Astrocyte (in vitro differentiated cells and primary cell): Measurements from ENCODE around the gene GPR42. TPM values are rescaled to one million over a fixed set of nuclear protein-coding genes. Genes with fewer than 3 reads are reported as not detected.
"Not testable (repeated sequence)": the region's sequence is repeated elsewhere in the genome, so short reads cannot be mapped to it uniquely, and the experiment has no call there.

Experiments used
- DNase-seq: peaks from one replicate; pipeline ENCODE4 v3.0.0-alpha.2; 2010; ENCODE audit warnings: low read depth
- FAIRE-seq: peaks from 2 replicates; lab custom pipeline; 2011; peaks lifted over from hg19 to GRCh38; lab: Jason Lieb, UNC
- H2AFZ ChIP-seq: 2 replicates; pipeline ENCODE4 v1.6.0; 2012; ENCODE audit warnings: low read depth, low read length, inconsistent platforms
- H3K27ac ChIP-seq: 2 replicates; pipeline ENCODE4 v1.5.1; 2011; ENCODE audit warnings: low read depth, low read length, inconsistent platforms
- H3K27me3 ChIP-seq: 2 replicates; pipeline ENCODE4 v1.6.0; 2011; ENCODE audit warnings: low read length, inconsistent platforms; ENCODE audit not compliant: insufficient read depth
- H3K36me3 ChIP-seq: 2 replicates; pipeline ENCODE4 v1.5.1; 2011; ENCODE audit warnings: low read length, inconsistent platforms; ENCODE audit not compliant: insufficient read depth
- H3K4me1 ChIP-seq: 2 replicates; pipeline ENCODE4 v1.5.1; 2011; ENCODE audit warnings: low read length, inconsistent platforms; ENCODE audit not compliant: insufficient read depth
- H3K4me2 ChIP-seq: 2 replicates; pipeline ENCODE4 v1.6.0; 2012; ENCODE audit warnings: low read length, inconsistent platforms
- H3K4me3 ChIP-seq: 2 replicates; pipeline ENCODE4 v1.5.1; 2011; ENCODE audit warnings: low read depth, mild to moderate bottlenecking, low read length, inconsistent platforms; ENCODE audit not compliant: insufficient read depth
- H3K79me2 ChIP-seq: 2 replicates; pipeline ENCODE4 v1.6.0; 2012; ENCODE audit warnings: mild to moderate bottlenecking, low read length, inconsistent platforms; ENCODE audit not compliant: insufficient read depth
- H3K9ac ChIP-seq: 2 replicates; pipeline ENCODE4 v1.6.0; 2012; ENCODE audit warnings: mild to moderate bottlenecking, low read length, inconsistent platforms
- H3K9me3 ChIP-seq: 2 replicates; pipeline ENCODE4 v1.5.1; 2012; ENCODE audit warnings: low read depth, mild to moderate bottlenecking, low read length, inconsistent platforms; ENCODE audit not compliant: insufficient read depth
- H4K20me1 ChIP-seq: 2 replicates; pipeline ENCODE4 v1.6.0; 2012; ENCODE audit warnings: low read length, inconsistent platforms; ENCODE audit not compliant: insufficient read depth
- H3K27ac Mint-ChIP-seq: one replicate; pipeline ENCODE4 v1.8.0; 2021; ENCODE audit warnings: mild to moderate bottlenecking, mixed read lengths; ENCODE audit not compliant: unreplicated experiment
- H3K27me3 Mint-ChIP-seq: one replicate; pipeline ENCODE4 v1.8.0; 2021; ENCODE audit warnings: low read depth, mixed read lengths; ENCODE audit not compliant: unreplicated experiment
- H3K36me3 Mint-ChIP-seq: one replicate; pipeline ENCODE4 v1.8.0; 2021; ENCODE audit warnings: low read depth, mixed read lengths; ENCODE audit not compliant: unreplicated experiment
- H3K4me1 Mint-ChIP-seq: one replicate; pipeline ENCODE4 v1.8.0; 2021; ENCODE audit warnings: low read depth, mixed read lengths; ENCODE audit not compliant: unreplicated experiment
- H3K4me3 Mint-ChIP-seq: one replicate; pipeline ENCODE4 v1.8.0; 2021; ENCODE audit warnings: mild to moderate bottlenecking, moderate library complexity, mixed read lengths; ENCODE audit not compliant: unreplicated experiment
- H3K9me3 Mint-ChIP-seq: one replicate; pipeline ENCODE4 v1.8.0; 2021; ENCODE audit warnings: mild to moderate bottlenecking, mixed read lengths; ENCODE audit not compliant: unreplicated experiment
- CTCF ChIP-seq: IDR thresholded peaks from 2 replicates; pipeline ENCODE4 v1.5.1; 2011; ENCODE audit warnings: low read depth, mild to moderate bottlenecking, inconsistent platforms, low read length, moderate library complexity; ENCODE audit not compliant: insufficient read depth
- EZH2 ChIP-seq: IDR thresholded peaks from 2 replicates; pipeline ENCODE4 v1.6.1; 2012; ENCODE audit warnings: mild to moderate bottlenecking, low read length, inconsistent platforms; ENCODE audit not compliant: insufficient read depth
- total RNA-seq: library from RNA; stranded (reverse); gene quantifications from 2 replicates; pipeline ENCODE4 v1.2.1, GENCODE V29; 2021

Gene GPR42
- total RNA-seq, 1 donor from 2014 or later = not detected

- no peak overlapping the region for H2AFZ ChIP-seq
- no peak overlapping the region for H3K4me3 Mint-ChIP-seq
- TF ChIP-seq EZH2 (no peak), CTCF (no peak)
- no peaks in the 10 kb centered on the region for H3K36me3 ChIP-seq
- H4K20me1 ChIP-seq = no peaks in the 10 kb centered on the region
- no peak overlapping the region for H3K27ac Mint-ChIP-seq
- H3K27ac ChIP-seq = no peak overlapping the region
- H3K79me2 ChIP-seq = no peaks in the 10 kb centered on the region
- no peaks in the 10 kb centered on the region for H3K27me3 ChIP-seq
- H3K4me1 ChIP-seq = no peaks in the 10 kb centered on the region
- H3K27me3 Mint-ChIP-seq = peaks cover 14% of the 10 kb centered on the region
- H3K4me2 ChIP-seq = no peak overlapping the region
- DNase-seq (no peak), FAIRE-seq (no peak)
- no peak overlapping the region for H3K9ac ChIP-seq
- peaks cover 2% of the 10 kb centered on the region for H3K9me3 Mint-ChIP-seq
- H3K36me3 Mint-ChIP-seq = no peaks in the 10 kb centered on the region
- H3K4me3 ChIP-seq = no peak overlapping the region
- no peaks in the 10 kb centered on the region for H3K9me3 ChIP-seq
- no peaks in the 10 kb centered on the region for H3K4me1 Mint-ChIP-seq
Measured at GRCh38 chr19:35368378-35368777, 2.5 kb upstream of the GPR42 start.

GRCh38 chr19:35369522-35369921, 1.3 kb upstream of the GPR42 start:
- no peak overlapping the region for H3K4me2 ChIP-seq
- H3K4me3 ChIP-seq = no peak overlapping the region
- Mint-ChIP-seq H3K27ac (no peak overlapping the region), H3K4me3 (no peak overlapping the region), H3K9me3 (peaks cover 2% of the 10 kb centered on the region), H3K4me1 (no peaks in the 10 kb centered on the region), H3K36me3 (no peaks in the 10 kb centered on the region), H3K27me3 (peaks cover 21% of the 10 kb centered on the region)
- TF ChIP-seq EZH2 (no peak), CTCF (no peak)
- H4K20me1 ChIP-seq = no peaks in the 10 kb centered on the region
- H3K9ac ChIP-seq = no peak overlapping the region
- H2AFZ ChIP-seq = no peak overlapping the region
- DNase-seq (no peak), FAIRE-seq (no peak)
- no peaks in the 10 kb centered on the region for H3K36me3 ChIP-seq
- H3K27ac ChIP-seq = no peak overlapping the region
- H3K27me3 ChIP-seq = no peaks in the 10 kb centered on the region
- no peaks in the 10 kb centered on the region for H3K9me3 ChIP-seq
- H3K4me1 ChIP-seq = no peaks in the 10 kb centered on the region
- no peaks in the 10 kb centered on the region for H3K79me2 ChIP-seq

- H3K9ac ChIP-seq = no peak overlapping the region
- no peaks in the 10 kb centered on the region for H3K36me3 ChIP-seq
- Mint-ChIP-seq H3K27ac (no peak overlapping the region), H3K9me3 (peaks cover 6% of the 10 kb centered on the region), H3K4me3 (no peak overlapping the region), H3K4me1 (no peaks in the 10 kb centered on the region), H3K36me3 (no peaks in the 10 kb centered on the region), H3K27me3 (peaks cover 21% of the 10 kb centered on the region)
- no peak for DNase-seq
- H3K4me2 ChIP-seq = no peak overlapping the region
- no peak overlapping the region for H3K27ac ChIP-seq
- H3K4me1 ChIP-seq = no peaks in the 10 kb centered on the region
- no peaks in the 10 kb centered on the region for H3K9me3 ChIP-seq
- H4K20me1 ChIP-seq = no peaks in the 10 kb centered on the region
- H2AFZ ChIP-seq = no peak overlapping the region
- FAIRE-seq = no peak
- TF ChIP-seq CTCF (no peak), EZH2 (no peak)
- no peaks in the 10 kb centered on the region for H3K27me3 ChIP-seq
- no peaks in the 10 kb centered on the region for H3K79me2 ChIP-seq
- H3K4me3 ChIP-seq = no peak overlapping the region
Measured at GRCh38 chr19:35373492-35373891, 2.6 kb downstream of the GPR42 start.

GRCh38 chr19:35374031-35374430, 3.2 kb downstream of the GPR42 start:
- H3K79me2 ChIP-seq, H3K4me2 ChIP-seq, H3K36me3 ChIP-seq, H3K4me1 ChIP-seq, H3K4me3 ChIP-seq, H4K20me1 ChIP-seq, H3K4me1 Mint-ChIP-seq, H3K4me3 Mint-ChIP-seq, H3K9me3 Mint-ChIP-seq, H2AFZ ChIP-seq, H3K36me3 Mint-ChIP-seq, H3K27ac Mint-ChIP-seq, H3K9ac ChIP-seq, H3K27ac ChIP-seq, H3K27me3 ChIP-seq, DNase-seq, FAIRE-seq, H3K9me3 ChIP-seq: not testable (repeated sequence)
- H3K27me3 Mint-ChIP-seq = peaks cover 20% of the 10 kb centered on the region
